Testis (tissue), 2 donors: ENCODE data around the gene PTDSS2.

Experiments
- CTCF ChIP-seq, 3 experiments: fragments of 450-650 bp in 2 of 3; fragments of 200-600 bp in 1 of 3; sonication (generic) in 1 of 3; IDR thresholded peaks; one replicate each; pipeline ENCODE4 v1.5.1; 2016 to 2019; ENCODE audit warnings: antibody characterized with exemption in 3 of 3, mild to moderate bottlenecking in 2 of 3, moderate library complexity in 1 of 3
- POLR2A ChIP-seq: fragments of 450-650 bp; IDR thresholded peaks from one replicate; pipeline ENCODE4 v1.6.1; 2017; ENCODE audit warnings: antibody characterized with exemption, mild to moderate bottlenecking, moderate library complexity

DNA sequence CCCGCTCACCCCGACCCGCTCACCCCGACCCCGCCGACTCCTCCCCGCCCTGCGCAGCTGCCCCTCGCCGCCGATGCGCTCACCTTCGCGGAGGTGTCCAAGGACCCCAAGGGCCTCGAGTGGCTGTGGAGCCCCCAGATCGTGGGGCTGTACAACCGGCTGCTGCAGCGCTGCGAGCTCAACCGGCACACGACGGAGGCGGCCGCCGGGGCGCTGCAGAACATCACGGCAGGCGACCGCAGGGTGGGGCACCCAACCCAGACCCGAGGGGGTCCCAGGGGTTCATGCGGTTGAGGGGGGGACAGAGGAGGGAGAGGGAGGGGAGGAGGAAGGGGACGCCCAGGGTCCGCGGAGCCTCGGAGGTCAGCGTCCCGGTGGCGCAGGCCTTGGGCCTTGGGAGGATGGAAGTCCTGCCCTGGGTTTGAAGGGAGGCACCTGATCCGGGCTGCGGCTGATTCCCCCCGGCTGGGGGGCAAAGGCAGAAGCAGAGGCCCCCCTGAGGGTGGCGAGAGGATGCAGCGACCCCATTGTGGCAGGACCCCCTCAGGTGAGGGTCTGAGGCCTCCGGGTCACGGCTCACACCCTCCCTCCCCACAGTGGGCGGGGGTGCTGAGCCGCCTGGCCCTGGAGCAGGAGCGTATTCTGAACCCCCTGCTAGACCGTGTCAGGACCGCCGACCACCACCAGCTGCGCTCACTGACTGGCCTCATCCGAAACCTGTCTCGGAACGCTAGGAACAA is 46.9 kb upstream of the PTDSS2 start:
- TF ChIP-seq CTCF (IDR thresholded peaks at IDR 0.05) (no peak), POLR2A (no peak)
